HEK293 (cell line): Measurements from ENCODE around the gene ERFE.

Experiments
- CTCF ChIP-seq: fragments of 450-650 bp; formaldehyde crosslinking; IDR thresholded peaks from 2 replicates; pipeline ENCODE4 v1.5.1; 2016; ENCODE audit warnings: missing biosample characterization, missing genetic modification characterization
- ZNF24 ChIP-seq: fragments of 450-650 bp; formaldehyde crosslinking; IDR thresholded peaks from 2 replicates; pipeline ENCODE4 v1.5.1; 2016; ENCODE audit warnings: missing biosample characterization, missing genetic modification characterization

- TF ChIP-seq ZNF24 (tag by site-specific recombination) (no peak), CTCF (tag by site-specific recombination) (no peak)
These were observed 41.3 kb upstream of the ERFE start for GRCh38 chr2:238117199-238118154.
